Measurements from ENCODE around the gene RSBN1L.
"Not testable (repeated sequence)": the region's sequence is repeated elsewhere in the genome, so short reads cannot be mapped to it uniquely, and the experiment has no call there.

The RSBN1L gene

DNA sequence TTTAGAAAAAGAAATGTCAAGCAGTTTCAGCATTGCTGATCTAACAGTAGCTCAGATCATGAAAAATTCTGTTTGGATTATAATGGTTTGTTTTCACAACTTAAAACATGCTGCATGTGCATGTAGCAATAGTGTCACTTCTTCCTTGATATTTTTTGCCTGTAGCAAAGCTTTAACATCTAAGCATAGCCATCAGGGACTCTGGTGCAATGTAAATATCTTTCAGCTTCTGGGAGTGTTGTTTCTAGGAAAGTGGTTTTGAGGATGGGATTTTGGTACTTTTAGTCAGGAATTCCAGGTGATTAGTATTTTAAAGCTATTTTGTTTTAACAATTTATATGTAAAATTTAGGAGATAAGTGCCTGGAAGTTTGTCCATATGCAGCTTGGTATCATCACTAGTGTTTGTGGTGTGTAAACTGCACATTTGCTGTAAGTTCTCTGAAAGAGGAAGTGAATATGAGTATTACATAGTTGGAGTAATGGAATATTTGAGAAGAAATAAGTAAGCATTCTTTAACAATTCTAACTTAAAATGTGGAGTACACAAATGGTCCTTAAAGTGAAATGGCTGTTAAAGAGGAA lies 1.9 kb downstream of the RSBN1L start:
- no peak overlapping the region for H3K18ac ChIP-seq (ENCODE audit: low read length)
- no peaks in the 10 kb centered on the region for H3K36me3 ChIP-seq (ENCODE audit: control insufficient read depth, insufficient read depth, low read length)
- H2BK120ac ChIP-seq (ENCODE audit: low read depth, low read length), result no peak overlapping the region
- H3K4me2 ChIP-seq (ENCODE audit: low read length), result peak overlapping the region; percentile 30
- H2AK5ac ChIP-seq (ENCODE audit: low read length), result no peak overlapping the region
- H3K56ac ChIP-seq (ENCODE audit: low read length), result no peak overlapping the region
- H4K5ac ChIP-seq (ENCODE audit: low read length), result no peak overlapping the region
- H3K27ac ChIP-seq (ENCODE audit: low read depth, low read length), result no peak overlapping the region
- H3K4me1 ChIP-seq (ENCODE audit: control insufficient read depth, low read depth, low read length), result no peaks in the 10 kb centered on the region
- no peak overlapping the region for H3K4ac ChIP-seq (ENCODE audit: low read depth, low read length)
- H4K8ac ChIP-seq (ENCODE audit: low read depth, low read length), result no peak overlapping the region
- peaks cover 54% of the 10 kb centered on the region for H3K79me2 ChIP-seq (ENCODE audit: control insufficient read depth, insufficient read depth, low read length)
- no peak overlapping the region for H3K4me3 ChIP-seq (ENCODE audit: low read length)
- peak overlapping the region; percentile 19 for H3K9ac ChIP-seq (ENCODE audit: low read length)
- no peak overlapping the region for H3K23ac ChIP-seq (ENCODE audit: low read length)
- H2BK15ac ChIP-seq (replicated peaks; ENCODE audit: low read depth), result no peak overlapping the region
- H3K27me3 ChIP-seq (ENCODE audit: insufficient read depth, low read length, poor library complexity), result no peaks in the 10 kb centered on the region
- H2BK5ac ChIP-seq (ENCODE audit: low read length), result no peak overlapping the region
- no peak for DNase-seq
- H3K79me1 ChIP-seq (ENCODE audit: low read length), result peaks cover 5% of the 10 kb centered on the region

DNA sequence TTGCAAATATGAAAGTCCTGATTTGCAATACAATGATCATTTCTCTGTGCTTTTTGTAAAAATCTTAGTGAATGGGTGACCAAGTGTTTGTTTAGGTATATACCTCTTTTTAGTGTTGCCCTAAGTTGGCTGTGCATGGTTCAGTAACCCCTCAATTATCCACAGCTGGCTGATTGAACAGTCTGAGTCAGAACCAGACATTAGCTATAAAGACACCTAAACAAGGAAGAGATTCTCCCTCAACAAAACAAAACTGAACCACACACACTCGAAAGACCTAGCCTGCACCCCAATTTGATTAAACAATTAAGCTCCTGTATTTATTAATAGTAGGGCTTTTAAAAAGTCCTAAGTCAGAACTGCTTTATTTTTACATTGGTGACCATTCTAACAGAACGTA lies 2.8 kb downstream of the RSBN1L start:
- H2BK15ac ChIP-seq (replicated peaks; ENCODE audit: low read depth), result no peak overlapping the region
- H3K79me1 ChIP-seq (ENCODE audit: low read length), result peaks cover 3% of the 10 kb centered on the region
- H3K9ac ChIP-seq (ENCODE audit: low read length), result no peak overlapping the region
- no peak overlapping the region for H3K18ac ChIP-seq (ENCODE audit: low read length)
- H2AK5ac ChIP-seq (ENCODE audit: low read length), result no peak overlapping the region
- no peak overlapping the region for H3K56ac ChIP-seq (ENCODE audit: low read length)
- H3K4me1 ChIP-seq (ENCODE audit: control insufficient read depth, low read depth, low read length), result no peaks in the 10 kb centered on the region
- no peak overlapping the region for H2BK5ac ChIP-seq (ENCODE audit: low read length)
- DNase-seq, result no peak
- H3K27ac ChIP-seq (ENCODE audit: low read depth, low read length), result no peak overlapping the region
- no peak overlapping the region for H4K5ac ChIP-seq (ENCODE audit: low read length)
- H3K4ac ChIP-seq (ENCODE audit: low read depth, low read length), result no peak overlapping the region
- peaks cover 53% of the 10 kb centered on the region for H3K79me2 ChIP-seq (ENCODE audit: control insufficient read depth, insufficient read depth, low read length)
- no peak overlapping the region for H3K23ac ChIP-seq (ENCODE audit: low read length)
- no CpG with 5 or more reads among the region's 2 CpGs for WGBS (ENCODE audit: extremely low coverage, insufficient coverage, low lambda C conversion rate)
- no peaks in the 10 kb centered on the region for H3K27me3 ChIP-seq (ENCODE audit: insufficient read depth, low read length, poor library complexity)
- H3K4me2 ChIP-seq (ENCODE audit: low read length), result no peak overlapping the region
- no peak overlapping the region for H2BK120ac ChIP-seq (ENCODE audit: low read depth, low read length)
- H3K4me3 ChIP-seq (ENCODE audit: low read length), result no peak overlapping the region
- no peak overlapping the region for H4K8ac ChIP-seq (ENCODE audit: low read depth, low read length)
- H3K36me3 ChIP-seq (ENCODE audit: control insufficient read depth, insufficient read depth, low read length), result no peaks in the 10 kb centered on the region

- Histone ChIP-seq H3K27ac (ENCODE audit: low read depth, low read length) (no peak overlapping the region), H3K23ac (ENCODE audit: low read length) (no peak overlapping the region), H4K5ac (ENCODE audit: low read length) (no peak overlapping the region), H3K27me3 (ENCODE audit: insufficient read depth, low read length, poor library complexity) (no peaks in the 10 kb centered on the region), H3K56ac (ENCODE audit: low read length) (no peak overlapping the region), H3K4me3 (ENCODE audit: low read length) (no peak overlapping the region), H3K4me1 (ENCODE audit: control insufficient read depth, low read depth, low read length) (no peaks in the 10 kb centered on the region), H3K18ac (ENCODE audit: low read length) (no peak overlapping the region), H2AK5ac (ENCODE audit: low read length) (no peak overlapping the region), H2BK120ac (ENCODE audit: low read depth, low read length) (no peak overlapping the region), H4K8ac (ENCODE audit: low read depth, low read length) (no peak overlapping the region), H2BK15ac (replicated peaks; ENCODE audit: low read depth) (no peak overlapping the region), H3K79me1 (ENCODE audit: low read length) (peaks cover 2% of the 10 kb centered on the region), H2BK5ac (ENCODE audit: low read length) (no peak overlapping the region), H3K79me2 (ENCODE audit: control insufficient read depth, insufficient read depth, low read length) (peaks cover 41% of the 10 kb centered on the region), H3K36me3 (ENCODE audit: control insufficient read depth, insufficient read depth, low read length) (no peaks in the 10 kb centered on the region), H3K9ac (ENCODE audit: low read length) (no peak overlapping the region), H3K4me2 (ENCODE audit: low read length) (no peak overlapping the region), H3K4ac (ENCODE audit: low read depth, low read length) (no peak overlapping the region)
- no peak for DNase-seq
- no CpG with 5 or more reads among the region's 2 CpGs for WGBS (ENCODE audit: extremely low coverage, insufficient coverage, low lambda C conversion rate)
These were observed 6.3 kb downstream of the RSBN1L start for GRCh38 chr7:77702513-77702912.

DNA sequence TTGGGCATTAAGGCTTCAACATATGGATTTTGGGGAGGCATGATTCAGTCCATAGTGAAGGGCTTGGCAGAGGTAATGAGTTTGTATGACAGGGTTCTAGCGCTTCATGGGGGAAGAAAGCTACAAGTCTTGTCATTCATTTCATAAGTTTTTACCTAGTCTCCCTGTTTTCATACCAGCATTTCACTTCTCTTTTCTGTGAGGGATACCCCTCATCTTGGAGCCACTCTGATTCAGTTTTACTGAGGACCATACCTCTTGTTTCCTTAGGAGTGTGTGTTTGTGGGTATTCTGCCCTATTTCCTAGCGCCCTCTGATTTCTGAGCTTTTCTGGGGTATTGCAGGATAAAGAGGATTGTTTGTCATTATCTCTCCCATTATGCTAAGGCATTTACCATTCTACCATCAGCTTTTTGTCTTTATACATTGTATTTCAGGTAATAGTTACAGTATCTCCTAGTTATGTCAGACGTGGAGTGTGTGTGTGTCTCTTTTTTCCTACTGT lies 6.8 kb downstream of the RSBN1L start:
- Histone ChIP-seq H2AK5ac (ENCODE audit: low read length) (no peak overlapping the region), H4K8ac (ENCODE audit: low read depth, low read length) (no peak overlapping the region), H3K27ac (ENCODE audit: low read depth, low read length) (no peak overlapping the region), H3K23ac (ENCODE audit: low read length) (no peak overlapping the region), H3K27me3 (ENCODE audit: insufficient read depth, low read length, poor library complexity) (no peaks in the 10 kb centered on the region), H3K79me1 (ENCODE audit: low read length) (peaks cover 2% of the 10 kb centered on the region), H3K4me1 (ENCODE audit: control insufficient read depth, low read depth, low read length) (no peaks in the 10 kb centered on the region), H3K4me3 (ENCODE audit: low read length) (no peak overlapping the region), H4K5ac (ENCODE audit: low read length) (no peak overlapping the region), H3K4me2 (ENCODE audit: low read length) (no peak overlapping the region), H2BK5ac (ENCODE audit: low read length) (no peak overlapping the region), H3K9ac (ENCODE audit: low read length) (no peak overlapping the region), H2BK15ac (replicated peaks; ENCODE audit: low read depth) (no peak overlapping the region), H3K36me3 (ENCODE audit: control insufficient read depth, insufficient read depth, low read length) (no peaks in the 10 kb centered on the region), H3K18ac (ENCODE audit: low read length) (no peak overlapping the region), H3K4ac (ENCODE audit: low read depth, low read length) (no peak overlapping the region), H3K56ac (ENCODE audit: low read length) (no peak overlapping the region), H2BK120ac (ENCODE audit: low read depth, low read length) (no peak overlapping the region), H3K79me2 (ENCODE audit: control insufficient read depth, insufficient read depth, low read length) (peaks cover 38% of the 10 kb centered on the region)
- no CpG with 5 or more reads among the region's 3 CpGs for WGBS (ENCODE audit: extremely low coverage, insufficient coverage, low lambda C conversion rate)
- peak; percentile 23 for DNase-seq

DNA sequence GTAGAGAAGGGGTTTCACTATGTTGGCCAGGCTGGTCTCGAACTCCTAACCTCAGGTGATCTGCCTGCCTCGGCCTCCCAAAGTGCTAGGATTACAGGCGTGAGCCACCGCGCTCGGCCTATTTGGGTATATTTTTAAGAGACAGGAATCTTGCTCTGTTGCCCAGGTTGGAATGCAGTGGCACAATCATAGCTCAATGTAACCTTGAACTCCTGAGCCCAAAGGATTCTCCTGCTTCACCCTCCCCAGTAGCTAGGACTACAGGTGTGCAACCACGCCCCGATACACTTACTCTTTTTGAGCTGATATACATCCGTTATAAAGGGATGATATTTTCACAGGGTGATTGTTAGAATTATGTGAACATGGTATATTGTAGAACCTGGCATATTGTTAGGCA lies 7.4 kb downstream of the RSBN1L start:
- H2BK15ac ChIP-seq (replicated peaks; ENCODE audit: low read depth); H2BK120ac ChIP-seq (ENCODE audit: low read depth, low read length); H3K36me3 ChIP-seq (ENCODE audit: control insufficient read depth, insufficient read depth, low read length); H3K4me3 ChIP-seq (ENCODE audit: low read length); H3K23ac ChIP-seq (ENCODE audit: low read length); H3K27me3 ChIP-seq (ENCODE audit: insufficient read depth, low read length, poor library complexity); H3K56ac ChIP-seq (ENCODE audit: low read length); DNase-seq; H3K4ac ChIP-seq (ENCODE audit: low read depth, low read length); H2BK5ac ChIP-seq (ENCODE audit: low read length); H3K79me1 ChIP-seq (ENCODE audit: low read length); H4K8ac ChIP-seq (ENCODE audit: low read depth, low read length); H4K5ac ChIP-seq (ENCODE audit: low read length); H2AK5ac ChIP-seq (ENCODE audit: low read length); H3K9ac ChIP-seq (ENCODE audit: low read length); H3K18ac ChIP-seq (ENCODE audit: low read length); H3K4me2 ChIP-seq (ENCODE audit: low read length); H3K4me1 ChIP-seq (ENCODE audit: control insufficient read depth, low read depth, low read length): not testable (repeated sequence)
- no CpG with 5 or more reads among the region's 9 CpGs for WGBS (ENCODE audit: extremely low coverage, insufficient coverage, low lambda C conversion rate)
- peak overlapping the region; percentile 5 for H3K27ac ChIP-seq (ENCODE audit: low read depth, low read length)
- peaks cover 36% of the 10 kb centered on the region for H3K79me2 ChIP-seq (ENCODE audit: control insufficient read depth, insufficient read depth, low read length)

- no peak for DNase-seq
- H3K27ac ChIP-seq (ENCODE audit: low read depth, low read length), result no peak overlapping the region
- peaks cover 10% of the 10 kb centered on the region for H3K79me1 ChIP-seq (ENCODE audit: low read length)
- no peak overlapping the region for H2BK15ac ChIP-seq (replicated peaks; ENCODE audit: low read depth)
- H4K8ac ChIP-seq (ENCODE audit: low read depth, low read length), result no peak overlapping the region
- no peak overlapping the region for H3K56ac ChIP-seq (ENCODE audit: low read length)
- no peak overlapping the region for H3K23ac ChIP-seq (ENCODE audit: low read length)
- no peaks in the 10 kb centered on the region for H3K4me1 ChIP-seq (ENCODE audit: control insufficient read depth, low read depth, low read length)
- no peak overlapping the region for H3K4me2 ChIP-seq (ENCODE audit: low read length)
- no peaks in the 10 kb centered on the region for H3K36me3 ChIP-seq (ENCODE audit: control insufficient read depth, insufficient read depth, low read length)
- H2AK5ac ChIP-seq (ENCODE audit: low read length), result no peak overlapping the region
- H3K4me3 ChIP-seq (ENCODE audit: low read length), result no peak overlapping the region
- H2BK120ac ChIP-seq (ENCODE audit: low read depth, low read length), result no peak overlapping the region
- no peak overlapping the region for H2BK5ac ChIP-seq (ENCODE audit: low read length)
- H4K5ac ChIP-seq (ENCODE audit: low read length), result no peak overlapping the region
- H3K4ac ChIP-seq (ENCODE audit: low read depth, low read length), result no peak overlapping the region
- no peaks in the 10 kb centered on the region for H3K27me3 ChIP-seq (ENCODE audit: insufficient read depth, low read length, poor library complexity)
- no peak overlapping the region for H3K9ac ChIP-seq (ENCODE audit: low read length)
- H3K18ac ChIP-seq (ENCODE audit: low read length), result no peak overlapping the region
- H3K79me2 ChIP-seq (ENCODE audit: control insufficient read depth, insufficient read depth, low read length), result peaks cover 36% of the 10 kb centered on the region
- no CpG with 5 or more reads among the region's 1 CpG for WGBS (ENCODE audit: extremely low coverage, insufficient coverage, low lambda C conversion rate)
These were observed 11.3 kb downstream of the RSBN1L start for GRCh38 chr7:77707504-77707992.
